Suprapubic skin (tissue), 4 donors: ENCODE measurements around the gene TRPV3. TPM values are rescaled to one million over a fixed set of nuclear protein-coding genes. Genes with fewer than 3 reads are reported as not detected.

Experiments used
- DNase-seq, 2 donors: peaks; one replicate each; pipeline ENCODE4 v3.0.0-alpha.2; 2019; ENCODE audit warnings: low spot score in 2 of 2
- H3K27ac ChIP-seq: fragments of 200-600 bp; sonication (generic); one replicate; pipeline ENCODE4 v1.5.1; 2019
- H3K27me3 ChIP-seq: fragments of 200-600 bp; sonication (generic); one replicate; pipeline ENCODE4 v1.5.1; 2019
- H3K36me3 ChIP-seq: fragments of 200-600 bp; sonication (generic); one replicate; pipeline ENCODE4 v1.5.1; 2019
- H3K4me1 ChIP-seq: fragments of 200-600 bp; sonication (generic); one replicate; pipeline ENCODE4 v1.5.1; 2019
- H3K4me3 ChIP-seq: fragments of 200-600 bp; sonication (generic); one replicate; pipeline ENCODE4 v1.5.1; 2019; ENCODE audit warnings: mild to moderate bottlenecking
- H3K9me3 ChIP-seq: fragments of 200-600 bp; sonication (generic); one replicate; pipeline ENCODE4 v1.5.1; 2019
- EP300 ChIP-seq: sonication (generic); formaldehyde crosslinking; IDR thresholded peaks from one replicate; pipeline ENCODE4 v1.6.1; 2017; ENCODE audit warnings: antibody characterized with exemption
- POLR2A ChIP-seq, 2 donors: fragments of 450-650 bp; IDR thresholded peaks; one replicate each; pipeline ENCODE4 v1.6.1; 2017; ENCODE audit warnings: antibody characterized with exemption in 2 of 2, mild to moderate bottlenecking in 2 of 2, moderate library complexity in 2 of 2
- POLR2AphosphoS5 ChIP-seq, 3 donors: sonication (generic); formaldehyde crosslinking; IDR thresholded peaks; one replicate each; pipeline ENCODE4 v1.6.1; 2017; ENCODE audit warnings: antibody characterized with exemption in 3 of 3
- WGBS: methylation state at CpG from one replicate; pipeline ENCODE4 v1.1.5; 2018; 5-methylcytosine and 5-hydroxymethylcytosine counted together
- total RNA-seq, 4 donors: library from RNA; depleted of rRNA; stranded (reverse); fragments of >200 nt; gene quantifications; one replicate each; pipeline ENCODE4 v1.1.0, GENCODE V29; 2016
- TF ChIP-seq, protein P1 (sequence below), 2 donors: fragments of 200-600 bp in 1 of 2; fragments of 450-650 bp in 1 of 2; sonication (generic) in 1 of 2; IDR thresholded peaks; one replicate each; pipeline ENCODE4 v1.5.1; 2016 to 2019; ENCODE audit warnings: antibody characterized with exemption in 2 of 2, mild to moderate bottlenecking in 1 of 2, moderate library complexity in 1 of 2

The TRPV3 gene
- total RNA-seq, 4 donors from 2014 or later = 25.6 to 45.4 (median 34.4) TPM

DNA sequence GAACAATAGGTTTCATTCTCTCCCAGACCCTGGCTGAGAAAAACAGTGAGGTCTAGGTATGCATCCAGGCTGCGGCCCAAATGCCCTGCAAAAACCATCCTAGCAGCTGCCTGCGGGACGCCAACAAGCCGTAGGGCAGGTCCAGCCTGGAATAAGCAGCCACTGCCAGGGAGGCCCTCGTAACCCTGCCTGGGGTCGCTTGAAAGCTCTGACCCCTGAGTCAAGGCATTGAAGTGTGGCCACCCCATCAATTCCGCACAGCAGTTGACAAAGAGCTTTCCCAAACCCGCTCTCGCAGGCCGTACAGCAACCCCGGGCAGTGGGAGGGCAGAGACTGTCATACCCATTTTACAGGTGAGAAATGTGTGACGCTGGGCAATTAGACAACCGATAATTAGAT lies 40.5 kb upstream of the TRPV3 start:
- H3K4me3 ChIP-seq = no peak overlapping the region
- no peaks in the 10 kb centered on the region for H3K9me3 ChIP-seq
- H3K27ac ChIP-seq = no peak overlapping the region
- TF ChIP-seq, protein P1, sequence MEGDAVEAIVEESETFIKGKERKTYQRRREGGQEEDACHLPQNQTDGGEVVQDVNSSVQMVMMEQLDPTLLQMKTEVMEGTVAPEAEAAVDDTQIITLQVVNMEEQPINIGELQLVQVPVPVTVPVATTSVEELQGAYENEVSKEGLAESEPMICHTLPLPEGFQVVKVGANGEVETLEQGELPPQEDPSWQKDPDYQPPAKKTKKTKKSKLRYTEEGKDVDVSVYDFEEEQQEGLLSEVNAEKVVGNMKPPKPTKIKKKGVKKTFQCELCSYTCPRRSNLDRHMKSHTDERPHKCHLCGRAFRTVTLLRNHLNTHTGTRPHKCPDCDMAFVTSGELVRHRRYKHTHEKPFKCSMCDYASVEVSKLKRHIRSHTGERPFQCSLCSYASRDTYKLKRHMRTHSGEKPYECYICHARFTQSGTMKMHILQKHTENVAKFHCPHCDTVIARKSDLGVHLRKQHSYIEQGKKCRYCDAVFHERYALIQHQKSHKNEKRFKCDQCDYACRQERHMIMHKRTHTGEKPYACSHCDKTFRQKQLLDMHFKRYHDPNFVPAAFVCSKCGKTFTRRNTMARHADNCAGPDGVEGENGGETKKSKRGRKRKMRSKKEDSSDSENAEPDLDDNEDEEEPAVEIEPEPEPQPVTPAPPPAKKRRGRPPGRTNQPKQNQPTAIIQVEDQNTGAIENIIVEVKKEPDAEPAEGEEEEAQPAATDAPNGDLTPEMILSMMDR (IDR thresholded peaks at IDR 0.05) = no peak
- no peak for TF ChIP-seq EP300
- DNase-seq = no peak
- no peaks in the 10 kb centered on the region for H3K36me3 ChIP-seq
- peaks cover 1% of the 10 kb centered on the region for H3K4me1 ChIP-seq
- WGBS = 84% methylated on average over 13 of the region's 13 CpGs
- H3K27me3 ChIP-seq = no peaks in the 10 kb centered on the region

DNA sequence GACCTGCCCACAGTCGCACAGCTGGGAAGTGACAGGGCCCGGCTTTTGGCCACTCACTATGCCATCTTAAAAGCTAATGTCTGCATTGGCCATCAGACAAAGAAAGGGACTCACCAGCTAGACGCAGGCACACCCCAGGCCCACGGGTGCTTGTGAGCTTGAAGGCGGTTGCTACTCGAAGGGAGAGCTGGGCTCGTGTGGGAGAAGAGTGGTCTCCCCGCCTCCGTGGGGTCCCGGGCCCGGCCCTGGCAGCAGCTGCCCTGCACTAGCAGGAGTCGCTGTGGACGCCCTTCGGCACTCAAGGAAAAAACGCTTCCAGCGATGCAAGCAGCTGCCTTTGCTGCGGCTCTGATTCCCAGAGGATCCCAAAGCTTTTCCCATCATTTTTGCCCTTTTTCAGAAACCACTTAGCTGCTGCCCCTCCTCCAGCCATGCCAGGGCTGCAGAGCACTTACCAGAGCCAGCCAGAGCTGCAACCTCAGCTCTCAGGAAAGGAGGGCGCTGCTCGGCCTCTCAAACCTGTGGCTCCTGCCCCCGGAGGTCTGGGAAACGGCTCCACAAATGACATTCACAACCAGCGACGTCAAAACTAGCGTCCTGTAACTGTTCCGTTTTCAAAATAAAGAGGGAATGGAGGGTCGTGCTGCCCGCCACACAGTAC lies 39.3 kb upstream of the TRPV3 start:
- H3K27ac ChIP-seq = no peak overlapping the region
- no peak overlapping the region for H3K4me3 ChIP-seq
- no peaks in the 10 kb centered on the region for H3K9me3 ChIP-seq
- 76% methylated on average over 26 of the region's 27 CpGs for WGBS
- H3K4me1 ChIP-seq = no peaks in the 10 kb centered on the region
- peaks cover 5% of the 10 kb centered on the region for H3K36me3 ChIP-seq
- DNase-seq = no peak
- no peaks in the 10 kb centered on the region for H3K27me3 ChIP-seq
- TF ChIP-seq POLR2A (IDR thresholded peaks at IDR 0.05) = no peak
- TF ChIP-seq EP300 = no peak
- TF ChIP-seq, protein P1 (IDR thresholded peaks at IDR 0.05) = no peak
- TF ChIP-seq POLR2AphosphoS5 (IDR thresholded peaks at IDR 0.05) = no peak

DNA sequence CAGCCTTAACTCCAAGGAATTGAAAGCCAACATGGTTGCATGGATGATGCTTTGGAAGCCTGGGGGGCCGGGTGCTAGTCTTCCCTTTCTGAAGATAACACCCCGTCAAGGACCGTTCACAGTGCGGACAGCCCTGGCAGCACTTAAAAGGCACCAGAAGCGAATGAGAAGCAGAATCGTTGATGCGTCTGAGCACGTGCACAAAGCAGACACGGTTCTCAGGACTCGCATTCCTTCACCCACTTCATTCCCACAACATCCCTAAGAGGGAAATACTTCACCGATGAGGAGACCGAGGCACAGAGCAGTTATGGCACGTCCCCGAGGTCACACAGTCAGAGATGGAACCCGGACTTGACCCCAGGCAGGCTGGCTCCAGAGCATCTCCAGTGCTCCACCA lies 37.4 kb upstream of the TRPV3 start:
- Histone ChIP-seq H3K36me3 (peaks cover 25% of the 10 kb centered on the region), H3K4me3 (no peak overlapping the region), H3K4me1 (no peaks in the 10 kb centered on the region), H3K27me3 (no peaks in the 10 kb centered on the region), H3K9me3 (no peaks in the 10 kb centered on the region), H3K27ac (no peak overlapping the region)
- no peak for TF ChIP-seq POLR2AphosphoS5 (IDR thresholded peaks at IDR 0.05)
- no peak for TF ChIP-seq EP300
- no peak for TF ChIP-seq POLR2A (IDR thresholded peaks at IDR 0.05)
- TF ChIP-seq, protein P1 (IDR thresholded peaks at IDR 0.05) = no peak
- DNase-seq = no peak
- 81% methylated on average over 15 of the region's 15 CpGs for WGBS

DNA sequence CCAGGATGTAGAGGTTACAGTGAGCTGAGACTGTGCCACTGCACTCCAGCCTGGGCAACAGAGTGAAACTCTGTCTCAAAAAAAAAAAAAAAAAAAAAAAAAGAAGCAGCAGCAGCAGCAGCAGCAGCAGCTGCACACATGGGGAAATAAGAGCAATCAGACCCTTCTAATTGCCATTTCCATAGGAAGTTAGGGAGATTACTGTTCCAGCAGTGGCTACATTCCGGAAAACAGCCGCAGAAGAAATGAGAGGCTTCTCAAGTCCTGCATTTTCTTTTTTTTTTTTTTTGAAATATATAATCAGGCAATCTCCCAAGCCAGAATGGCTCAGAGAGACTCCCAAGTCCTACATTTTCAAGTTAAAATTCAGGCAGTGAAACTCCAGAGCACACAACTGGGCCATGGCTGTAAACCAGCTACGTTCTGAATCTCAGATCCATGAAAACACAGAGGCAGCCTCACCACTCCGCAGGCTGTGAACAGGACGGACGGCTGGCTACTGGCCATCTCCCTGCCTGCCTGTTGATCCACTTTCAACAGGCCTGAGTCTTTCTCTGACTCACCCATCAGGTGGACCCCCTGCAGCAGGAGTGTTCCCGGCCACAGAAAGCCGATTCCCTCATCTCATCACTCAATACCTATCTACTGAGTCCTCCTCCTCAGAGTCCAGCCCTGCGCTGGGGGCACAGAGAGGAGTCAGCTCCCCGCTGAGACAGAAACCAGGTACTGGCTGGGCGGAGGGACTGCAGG lies 36.6 kb upstream of the TRPV3 start:
- no peaks in the 10 kb centered on the region for H3K27me3 ChIP-seq
- H3K4me3 ChIP-seq = no peak overlapping the region
- peaks cover 32% of the 10 kb centered on the region for H3K36me3 ChIP-seq
- TF ChIP-seq EP300 (no peak), POLR2AphosphoS5 (IDR thresholded peaks at IDR 0.05) (no peak), POLR2A (IDR thresholded peaks at IDR 0.05) (no peak)
- TF ChIP-seq, protein P1 (IDR thresholded peaks at IDR 0.05) = no peak
- no peak overlapping the region for H3K27ac ChIP-seq
- no peak for DNase-seq
- H3K4me1 ChIP-seq = no peaks in the 10 kb centered on the region
- no peaks in the 10 kb centered on the region for H3K9me3 ChIP-seq
- WGBS = 80% methylated on average over 11 of the region's 11 CpGs

DNA sequence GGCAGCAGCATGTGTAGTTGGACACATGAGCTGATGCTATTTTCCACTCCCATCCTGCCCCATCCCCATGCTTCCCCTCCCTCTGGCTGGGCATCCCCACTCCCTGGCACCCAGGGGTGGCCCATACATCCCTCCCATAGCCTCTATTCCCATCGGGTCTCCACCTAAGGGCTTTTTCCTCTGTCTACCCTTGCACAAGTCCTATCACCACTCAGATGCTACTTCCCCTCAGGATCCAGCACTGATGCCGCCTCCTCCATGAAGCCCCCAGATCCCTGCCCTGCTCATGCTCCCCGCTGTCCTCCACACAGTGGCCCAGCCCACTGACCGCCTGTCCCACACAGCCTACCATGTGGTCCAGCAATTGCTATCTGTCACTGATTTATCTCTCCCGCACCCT lies 35.8 kb upstream of the TRPV3 start:
- WGBS = 94% methylated on average over 5 of the region's 5 CpGs
- TF ChIP-seq POLR2A (IDR thresholded peaks at IDR 0.05) (no peak), EP300 (no peak), POLR2AphosphoS5 (IDR thresholded peaks at IDR 0.05) (no peak)
- TF ChIP-seq, protein P1 (IDR thresholded peaks at IDR 0.05) = no peak
- no peak for DNase-seq

More for the DNA sequence above, 35.8 kb upstream of the TRPV3 start:
- Histone ChIP-seq H3K4me1 (no peaks in the 10 kb centered on the region), H3K4me3 (no peak overlapping the region), H3K36me3 (peaks cover 33% of the 10 kb centered on the region), H3K27ac (no peak overlapping the region), H3K9me3 (no peaks in the 10 kb centered on the region), H3K27me3 (no peaks in the 10 kb centered on the region)
